ENCODE data around the gene SLC16A7.

Gene SLC16A7

DNA sequence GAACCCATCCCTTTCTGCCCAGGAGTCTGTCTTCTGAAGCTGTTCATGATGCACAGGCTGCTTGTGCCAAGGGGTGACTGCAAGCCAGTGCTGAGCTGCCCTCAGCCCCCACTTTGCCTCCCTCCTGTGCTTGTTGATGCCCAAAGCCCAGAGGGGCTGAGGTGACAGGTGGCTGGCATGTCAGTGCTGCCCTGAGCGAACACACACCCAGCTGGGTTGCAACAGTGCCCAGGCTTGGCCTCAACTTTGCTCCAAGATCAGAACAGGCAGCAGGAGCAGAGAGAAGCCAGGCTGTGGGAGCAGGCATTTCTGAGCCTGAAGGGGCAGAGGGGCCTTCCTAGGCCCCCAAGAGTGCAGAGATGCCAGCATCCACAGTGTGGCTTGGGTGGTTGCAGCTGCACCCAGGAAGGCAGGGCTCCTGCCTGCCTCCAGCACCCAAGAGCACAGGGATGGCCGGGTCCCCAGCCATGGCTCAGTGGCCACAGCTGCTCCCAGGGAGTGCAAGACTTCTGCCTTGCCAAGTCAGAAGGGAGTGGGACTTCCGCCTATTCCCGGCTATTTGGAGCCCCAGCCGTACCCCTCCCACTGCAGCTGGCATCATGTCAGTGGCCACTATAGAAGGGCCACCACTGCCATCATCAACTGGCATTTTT is 83.1 kb downstream of the SLC16A7 start:
- H3K4me3 ChIP-seq (ENCODE audit: low read depth, low read length) = no peak overlapping the region
- DNase-seq (ENCODE audit: low read depth) = no peak
- TF ChIP-seq, protein P1, sequence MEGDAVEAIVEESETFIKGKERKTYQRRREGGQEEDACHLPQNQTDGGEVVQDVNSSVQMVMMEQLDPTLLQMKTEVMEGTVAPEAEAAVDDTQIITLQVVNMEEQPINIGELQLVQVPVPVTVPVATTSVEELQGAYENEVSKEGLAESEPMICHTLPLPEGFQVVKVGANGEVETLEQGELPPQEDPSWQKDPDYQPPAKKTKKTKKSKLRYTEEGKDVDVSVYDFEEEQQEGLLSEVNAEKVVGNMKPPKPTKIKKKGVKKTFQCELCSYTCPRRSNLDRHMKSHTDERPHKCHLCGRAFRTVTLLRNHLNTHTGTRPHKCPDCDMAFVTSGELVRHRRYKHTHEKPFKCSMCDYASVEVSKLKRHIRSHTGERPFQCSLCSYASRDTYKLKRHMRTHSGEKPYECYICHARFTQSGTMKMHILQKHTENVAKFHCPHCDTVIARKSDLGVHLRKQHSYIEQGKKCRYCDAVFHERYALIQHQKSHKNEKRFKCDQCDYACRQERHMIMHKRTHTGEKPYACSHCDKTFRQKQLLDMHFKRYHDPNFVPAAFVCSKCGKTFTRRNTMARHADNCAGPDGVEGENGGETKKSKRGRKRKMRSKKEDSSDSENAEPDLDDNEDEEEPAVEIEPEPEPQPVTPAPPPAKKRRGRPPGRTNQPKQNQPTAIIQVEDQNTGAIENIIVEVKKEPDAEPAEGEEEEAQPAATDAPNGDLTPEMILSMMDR (IDR thresholded peaks at IDR 0.05; ENCODE audit: low read depth, low read length, missing control alignments) = no peak

DNA sequence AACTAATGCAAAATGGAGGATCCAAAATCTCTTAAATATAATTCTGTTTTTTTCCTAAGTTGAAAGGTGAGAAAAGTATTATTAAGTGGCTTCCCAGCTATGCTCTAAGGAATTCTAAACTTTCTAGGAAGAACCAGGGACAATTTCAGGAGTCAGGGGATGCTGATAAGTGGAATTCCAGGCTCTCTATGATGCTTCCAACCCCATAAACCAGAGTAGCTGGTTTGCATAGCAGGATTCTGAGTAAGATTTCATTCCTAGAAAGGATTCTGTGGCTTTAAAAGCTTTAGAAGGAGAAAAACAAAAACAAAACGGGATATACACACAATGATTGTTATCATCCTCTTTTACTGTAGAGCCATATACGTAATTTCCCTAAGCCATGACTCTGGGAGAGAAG is 93.9 kb downstream of the SLC16A7 start:
- DNase-seq (ENCODE audit: low read depth) = no peak
- no peak overlapping the region for H3K4me3 ChIP-seq (ENCODE audit: low read depth, low read length)
- TF ChIP-seq, protein P1 (IDR thresholded peaks at IDR 0.05; ENCODE audit: low read depth, low read length, missing control alignments) = no peak

DNA sequence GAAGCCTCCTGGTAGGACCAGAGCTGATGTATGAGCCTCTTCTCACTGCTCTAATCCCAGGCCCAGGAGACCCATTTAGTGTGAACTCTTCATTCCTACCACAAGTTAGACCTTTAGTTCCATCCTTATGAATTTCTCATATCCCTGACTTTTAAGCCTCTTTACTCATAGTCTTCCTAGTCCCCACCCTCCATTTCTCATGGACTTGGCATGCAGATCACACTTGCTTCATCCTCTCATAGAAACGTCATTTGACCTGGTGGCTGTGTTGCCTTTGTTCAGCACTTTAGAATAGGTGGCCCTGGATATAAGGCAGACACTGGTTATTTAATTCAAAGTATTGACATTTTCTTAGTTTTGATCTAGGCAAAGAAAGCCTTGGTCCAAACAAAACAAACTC is 99.5 kb downstream of the SLC16A7 start:
- TF ChIP-seq, protein P1 (IDR thresholded peaks at IDR 0.05; ENCODE audit: low read depth, low read length, missing control alignments) = no peak
- no peak overlapping the region for H3K4me3 ChIP-seq (ENCODE audit: low read depth, low read length)
- DNase-seq (ENCODE audit: low read depth) = no peak

DNA sequence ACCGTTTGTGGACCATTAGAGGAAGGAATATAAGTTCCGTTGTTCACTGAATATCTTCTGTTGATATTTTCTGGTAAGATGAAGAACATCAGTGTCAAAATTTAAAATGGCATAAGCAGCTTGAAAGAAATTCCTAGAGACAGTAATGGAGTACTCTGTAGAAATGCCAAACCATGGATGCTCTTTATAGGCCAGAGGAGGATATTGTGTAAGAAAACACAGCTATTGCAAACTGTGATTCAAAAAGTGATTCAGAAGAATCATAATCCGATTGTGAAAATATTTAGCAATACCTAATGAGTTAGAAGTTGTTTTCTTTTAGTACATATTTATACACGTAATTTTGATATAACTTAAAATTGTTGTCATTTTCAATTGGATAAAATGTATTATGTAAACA is 102.8 kb downstream of the SLC16A7 start:
- DNase-seq (ENCODE audit: low read depth) = no peak
- TF ChIP-seq, protein P1 (IDR thresholded peaks at IDR 0.05; ENCODE audit: low read depth, low read length, missing control alignments) = no peak
- no peak overlapping the region for H3K4me3 ChIP-seq (ENCODE audit: low read depth, low read length)

DNA sequence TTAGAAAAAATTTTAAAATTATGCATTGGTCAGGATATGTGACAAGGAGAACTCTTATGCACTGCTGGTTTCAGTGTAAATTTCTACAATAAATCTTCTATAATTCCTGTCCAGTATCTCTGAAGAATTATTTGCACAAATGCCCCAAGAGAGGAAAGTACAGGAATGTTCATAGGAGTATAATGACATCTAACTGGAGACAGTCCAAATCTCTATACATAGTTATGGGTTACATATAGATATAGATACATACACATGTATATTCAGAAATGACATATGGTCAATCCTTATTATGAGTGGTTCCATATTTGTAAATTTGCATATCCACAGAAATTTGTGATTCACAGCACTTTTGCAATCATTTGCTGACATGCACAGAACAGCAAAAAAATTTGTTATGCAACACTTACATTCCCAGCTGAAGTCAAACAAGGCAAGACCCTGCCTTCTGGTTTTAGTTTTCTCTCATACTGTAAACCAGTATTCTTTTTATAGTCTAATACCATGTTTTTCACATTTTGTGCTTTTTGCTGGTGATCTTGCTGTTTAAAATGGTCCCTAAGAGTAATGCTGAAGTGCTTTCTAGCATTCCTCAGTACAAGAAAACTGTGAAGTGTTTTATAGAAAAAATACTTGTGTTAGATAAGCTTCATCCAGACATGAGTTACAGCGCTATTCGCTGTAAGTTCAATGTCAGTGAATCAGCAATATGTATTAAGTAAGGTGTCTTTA is 103.8 kb downstream of the SLC16A7 start:
- H3K4me3 ChIP-seq (ENCODE audit: low read depth, low read length) = no peak overlapping the region
- no peak for DNase-seq (ENCODE audit: low read depth)
- TF ChIP-seq, protein P1 (IDR thresholded peaks at IDR 0.05; ENCODE audit: low read depth, low read length, missing control alignments) = no peak

DNA sequence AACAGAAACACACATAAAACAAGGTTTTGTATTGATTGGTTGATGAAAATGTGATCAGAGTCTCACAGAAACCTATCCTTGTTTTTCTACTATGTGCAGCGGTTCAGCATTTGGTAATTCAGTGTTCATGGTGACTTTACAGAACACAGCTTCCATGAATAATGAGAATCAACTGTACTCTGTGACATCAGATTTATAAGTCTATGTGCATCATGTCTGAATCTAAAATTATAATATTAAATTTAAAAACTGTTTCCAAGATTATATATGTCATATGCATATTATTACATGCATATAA is 104.3 kb downstream of the SLC16A7 start:
- DNase-seq (ENCODE audit: low read depth) = no peak
- H3K4me3 ChIP-seq (ENCODE audit: low read depth, low read length) = no peak overlapping the region
- TF ChIP-seq, protein P1 (IDR thresholded peaks at IDR 0.05; ENCODE audit: low read depth, low read length, missing control alignments) = no peak

DNA sequence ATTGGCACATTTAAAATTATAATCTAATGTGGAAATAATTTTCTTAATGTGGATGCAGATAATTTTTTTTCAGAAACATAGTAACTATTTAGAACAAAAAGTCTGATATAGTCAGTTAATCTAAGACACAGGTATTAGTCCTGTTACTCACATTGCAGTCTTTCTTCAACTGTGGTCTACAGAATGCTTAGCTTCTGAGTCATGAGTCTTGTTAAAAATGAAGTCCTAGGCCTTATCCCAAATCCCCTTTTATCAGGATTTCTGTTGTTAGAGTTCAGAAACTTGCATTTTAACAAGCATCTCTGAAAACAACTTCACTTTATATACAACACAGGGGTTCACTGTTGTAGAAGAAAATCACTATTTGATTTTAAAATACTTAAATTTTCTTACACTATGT is 112.2 kb downstream of the SLC16A7 start:
- DNase-seq (ENCODE audit: low read depth) = no peak
- H3K4me3 ChIP-seq (ENCODE audit: low read depth, low read length) = no peak overlapping the region
- TF ChIP-seq, protein P1 (IDR thresholded peaks at IDR 0.05; ENCODE audit: low read depth, low read length, missing control alignments) = no peak

Data from GM12864 (cell line).